ENCODE results near the gene HAPLN2. TPM values are rescaled to one million over a fixed set of nuclear protein-coding genes. Genes with fewer than 3 reads are reported as not detected.

HAPLN2 gene
- total RNA-seq, 1 experiment from 2014 or later, result 1.2 TPM

DNA sequence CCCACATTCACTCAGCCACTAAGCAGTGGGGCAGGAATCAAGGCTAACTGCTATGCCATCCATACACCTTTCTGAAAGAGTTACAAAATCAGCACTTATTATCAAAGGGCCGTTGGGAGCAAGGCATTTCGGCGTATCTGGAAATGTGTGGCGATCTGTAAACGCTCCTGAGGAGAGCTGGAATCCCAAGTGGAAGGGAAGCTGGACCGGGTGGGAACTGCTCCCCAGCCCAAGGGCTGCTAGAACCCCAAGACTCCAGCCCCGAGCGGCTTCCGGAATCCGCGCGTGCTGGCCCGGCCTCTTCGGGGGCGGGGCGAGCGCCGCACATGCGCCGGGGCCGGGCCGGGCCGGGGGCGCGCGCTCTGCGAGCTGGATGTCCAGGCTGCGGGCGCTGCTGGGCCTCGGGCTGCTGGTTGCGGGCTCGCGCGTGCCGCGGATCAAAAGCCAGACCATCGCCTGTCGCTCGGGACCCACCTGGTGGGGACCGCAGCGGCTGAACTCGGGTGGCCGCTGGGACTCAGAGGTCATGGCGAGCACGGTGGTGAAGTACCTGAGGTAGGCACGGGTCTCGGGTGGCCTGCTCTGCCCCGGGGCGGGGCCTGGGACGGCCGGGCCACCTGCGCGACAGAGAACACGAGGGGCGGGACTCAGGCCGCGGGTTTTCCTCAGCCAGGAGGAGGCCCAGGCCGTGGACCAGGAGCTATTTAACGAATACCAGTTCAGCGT is 27.6 kb upstream of the HAPLN2 start, which contains the start of gene NAXE (continued):
- TF ChIP-seq E2F1 (CRISPR knock-in tag; IDR thresholded peaks at IDR 0.05) (no peak), ZNF317 (CRISPR knock-in tag; IDR thresholded peaks at IDR 0.05; ENCODE audit: borderline replicate concordance, low read depth) (no peak), PRRX2 (CRISPR knock-in tag; IDR thresholded peaks at IDR 0.05) (no peak), TCF7 (CRISPR knock-in tag; IDR thresholded peaks at IDR 0.05; ENCODE audit: low read depth) (no peak), ZNF416 (CRISPR knock-in tag; IDR thresholded peaks at IDR 0.05) (0 out of 2 replicates have a peak, but pooled peaks have one; percentile 63), MAX (CRISPR knock-in tag; IDR thresholded peaks at IDR 0.05) (peak; percentile 73; the same call in 1 of the 2 replicates), ATF1 (CRISPR knock-in tag; IDR thresholded peaks at IDR 0.05) (no peak), FOXK1 (CRISPR knock-in tag; IDR thresholded peaks at IDR 0.05) (no peak), ZNF121 (CRISPR knock-in tag; IDR thresholded peaks at IDR 0.05) (no peak), ZMAT4 (CRISPR knock-in tag; IDR thresholded peaks at IDR 0.05) (no peak), ZNF423 (CRISPR knock-in tag; IDR thresholded peaks at IDR 0.05) (no peak), KAT7 (CRISPR knock-in tag; IDR thresholded peaks at IDR 0.05; ENCODE audit: borderline replicate concordance) (peak; percentile 61; the same call in 1 of the 2 replicates), NR2C2 (CRISPR knock-in tag; IDR thresholded peaks at IDR 0.05) (no peak), RELA (CRISPR knock-in tag; IDR thresholded peaks at IDR 0.05; ENCODE audit: borderline replicate concordance) (no peak), TP53 (CRISPR knock-in tag; IDR thresholded peaks at IDR 0.05) (no peak), IRF1 (CRISPR knock-in tag; IDR thresholded peaks at IDR 0.05) (no peak), SP1 (CRISPR knock-in tag; conservative IDR thresholded peaks at IDR 0.05) (peak; percentile 73), SMAD4 (CRISPR knock-in tag; IDR thresholded peaks at IDR 0.05) (no peak), FOXJ3 (CRISPR knock-in tag; IDR thresholded peaks at IDR 0.05; ENCODE audit: borderline replicate concordance) (no peak), TEAD1 (CRISPR knock-in tag; IDR thresholded peaks at IDR 0.05) (no peak)
- TF ChIP-seq, protein P1, sequence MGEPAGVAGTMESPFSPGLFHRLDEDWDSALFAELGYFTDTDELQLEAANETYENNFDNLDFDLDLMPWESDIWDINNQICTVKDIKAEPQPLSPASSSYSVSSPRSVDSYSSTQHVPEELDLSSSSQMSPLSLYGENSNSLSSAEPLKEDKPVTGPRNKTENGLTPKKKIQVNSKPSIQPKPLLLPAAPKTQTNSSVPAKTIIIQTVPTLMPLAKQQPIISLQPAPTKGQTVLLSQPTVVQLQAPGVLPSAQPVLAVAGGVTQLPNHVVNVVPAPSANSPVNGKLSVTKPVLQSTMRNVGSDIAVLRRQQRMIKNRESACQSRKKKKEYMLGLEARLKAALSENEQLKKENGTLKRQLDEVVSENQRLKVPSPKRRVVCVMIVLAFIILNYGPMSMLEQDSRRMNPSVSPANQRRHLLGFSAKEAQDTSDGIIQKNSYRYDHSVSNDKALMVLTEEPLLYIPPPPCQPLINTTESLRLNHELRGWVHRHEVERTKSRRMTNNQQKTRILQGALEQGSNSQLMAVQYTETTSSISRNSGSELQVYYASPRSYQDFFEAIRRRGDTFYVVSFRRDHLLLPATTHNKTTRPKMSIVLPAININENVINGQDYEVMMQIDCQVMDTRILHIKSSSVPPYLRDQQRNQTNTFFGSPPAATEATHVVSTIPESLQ (CRISPR knock-in tag; IDR thresholded peaks at IDR 0.05), result no peak
- TF ChIP-seq, protein P2, sequence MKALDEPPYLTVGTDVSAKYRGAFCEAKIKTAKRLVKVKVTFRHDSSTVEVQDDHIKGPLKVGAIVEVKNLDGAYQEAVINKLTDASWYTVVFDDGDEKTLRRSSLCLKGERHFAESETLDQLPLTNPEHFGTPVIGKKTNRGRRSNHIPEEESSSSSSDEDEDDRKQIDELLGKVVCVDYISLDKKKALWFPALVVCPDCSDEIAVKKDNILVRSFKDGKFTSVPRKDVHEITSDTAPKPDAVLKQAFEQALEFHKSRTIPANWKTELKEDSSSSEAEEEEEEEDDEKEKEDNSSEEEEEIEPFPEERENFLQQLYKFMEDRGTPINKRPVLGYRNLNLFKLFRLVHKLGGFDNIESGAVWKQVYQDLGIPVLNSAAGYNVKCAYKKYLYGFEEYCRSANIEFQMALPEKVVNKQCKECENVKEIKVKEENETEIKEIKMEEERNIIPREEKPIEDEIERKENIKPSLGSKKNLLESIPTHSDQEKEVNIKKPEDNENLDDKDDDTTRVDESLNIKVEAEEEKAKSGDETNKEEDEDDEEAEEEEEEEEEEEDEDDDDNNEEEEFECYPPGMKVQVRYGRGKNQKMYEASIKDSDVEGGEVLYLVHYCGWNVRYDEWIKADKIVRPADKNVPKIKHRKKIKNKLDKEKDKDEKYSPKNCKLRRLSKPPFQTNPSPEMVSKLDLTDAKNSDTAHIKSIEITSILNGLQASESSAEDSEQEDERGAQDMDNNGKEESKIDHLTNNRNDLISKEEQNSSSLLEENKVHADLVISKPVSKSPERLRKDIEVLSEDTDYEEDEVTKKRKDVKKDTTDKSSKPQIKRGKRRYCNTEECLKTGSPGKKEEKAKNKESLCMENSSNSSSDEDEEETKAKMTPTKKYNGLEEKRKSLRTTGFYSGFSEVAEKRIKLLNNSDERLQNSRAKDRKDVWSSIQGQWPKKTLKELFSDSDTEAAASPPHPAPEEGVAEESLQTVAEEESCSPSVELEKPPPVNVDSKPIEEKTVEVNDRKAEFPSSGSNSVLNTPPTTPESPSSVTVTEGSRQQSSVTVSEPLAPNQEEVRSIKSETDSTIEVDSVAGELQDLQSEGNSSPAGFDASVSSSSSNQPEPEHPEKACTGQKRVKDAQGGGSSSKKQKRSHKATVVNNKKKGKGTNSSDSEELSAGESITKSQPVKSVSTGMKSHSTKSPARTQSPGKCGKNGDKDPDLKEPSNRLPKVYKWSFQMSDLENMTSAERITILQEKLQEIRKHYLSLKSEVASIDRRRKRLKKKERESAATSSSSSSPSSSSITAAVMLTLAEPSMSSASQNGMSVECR (CRISPR knock-in tag; IDR thresholded peaks at IDR 0.05; ENCODE audit: borderline replicate concordance), result peak; percentile 89; the same call in 1 of the 2 replicates
- TF ChIP-seq, protein P3, sequence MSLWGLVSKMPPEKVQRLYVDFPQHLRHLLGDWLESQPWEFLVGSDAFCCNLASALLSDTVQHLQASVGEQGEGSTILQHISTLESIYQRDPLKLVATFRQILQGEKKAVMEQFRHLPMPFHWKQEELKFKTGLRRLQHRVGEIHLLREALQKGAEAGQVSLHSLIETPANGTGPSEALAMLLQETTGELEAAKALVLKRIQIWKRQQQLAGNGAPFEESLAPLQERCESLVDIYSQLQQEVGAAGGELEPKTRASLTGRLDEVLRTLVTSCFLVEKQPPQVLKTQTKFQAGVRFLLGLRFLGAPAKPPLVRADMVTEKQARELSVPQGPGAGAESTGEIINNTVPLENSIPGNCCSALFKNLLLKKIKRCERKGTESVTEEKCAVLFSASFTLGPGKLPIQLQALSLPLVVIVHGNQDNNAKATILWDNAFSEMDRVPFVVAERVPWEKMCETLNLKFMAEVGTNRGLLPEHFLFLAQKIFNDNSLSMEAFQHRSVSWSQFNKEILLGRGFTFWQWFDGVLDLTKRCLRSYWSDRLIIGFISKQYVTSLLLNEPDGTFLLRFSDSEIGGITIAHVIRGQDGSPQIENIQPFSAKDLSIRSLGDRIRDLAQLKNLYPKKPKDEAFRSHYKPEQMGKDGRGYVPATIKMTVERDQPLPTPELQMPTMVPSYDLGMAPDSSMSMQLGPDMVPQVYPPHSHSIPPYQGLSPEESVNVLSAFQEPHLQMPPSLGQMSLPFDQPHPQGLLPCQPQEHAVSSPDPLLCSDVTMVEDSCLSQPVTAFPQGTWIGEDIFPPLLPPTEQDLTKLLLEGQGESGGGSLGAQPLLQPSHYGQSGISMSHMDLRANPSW (CRISPR knock-in tag; conservative IDR thresholded peaks at IDR 0.05; ENCODE audit: low read depth), result no peak
- TF ChIP-seq, protein P4, sequence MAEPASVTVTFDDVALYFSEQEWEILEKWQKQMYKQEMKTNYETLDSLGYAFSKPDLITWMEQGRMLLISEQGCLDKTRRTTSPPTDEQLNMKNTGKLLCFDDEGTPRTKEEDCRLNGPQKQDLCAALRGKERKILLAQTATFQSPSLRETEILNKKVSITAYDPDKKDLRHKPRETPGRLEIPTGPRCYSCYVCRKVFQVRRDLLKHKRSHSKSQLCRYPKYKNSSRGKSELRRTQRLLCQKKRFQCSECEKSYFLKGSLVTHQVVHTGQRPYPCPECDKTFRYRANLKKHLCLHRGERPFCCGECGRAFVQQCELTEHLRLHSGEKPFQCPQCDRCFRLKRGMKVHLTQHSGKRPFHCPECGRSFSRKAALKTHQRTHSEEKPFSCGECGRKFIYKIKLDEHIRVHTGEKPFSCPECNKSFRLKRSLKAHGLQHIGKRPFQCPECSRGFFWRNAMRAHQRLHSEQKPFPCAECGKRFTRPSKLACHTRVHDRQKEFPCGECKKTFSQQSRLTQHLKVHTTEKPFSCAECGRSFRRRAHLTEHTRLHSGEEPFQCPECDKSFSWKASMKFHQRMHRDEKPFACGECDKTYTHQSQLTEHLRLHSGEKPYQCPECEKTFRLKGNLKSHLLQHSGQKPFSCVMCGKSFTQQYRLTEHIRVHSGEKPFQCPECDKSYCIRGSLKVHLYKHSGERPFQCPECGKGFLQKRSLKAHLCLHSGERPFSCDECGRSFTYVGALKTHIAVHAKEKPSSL (CRISPR knock-in tag; conservative IDR thresholded peaks at IDR 0.05), result no peak
- TF ChIP-seq, protein P5, sequence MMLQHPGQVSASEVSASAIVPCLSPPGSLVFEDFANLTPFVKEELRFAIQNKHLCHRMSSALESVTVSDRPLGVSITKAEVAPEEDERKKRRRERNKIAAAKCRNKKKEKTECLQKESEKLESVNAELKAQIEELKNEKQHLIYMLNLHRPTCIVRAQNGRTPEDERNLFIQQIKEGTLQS (CRISPR knock-in tag; conservative IDR thresholded peaks at IDR 0.05), result no peak
